ENCODE measurements around the gene KCTD15. TPM values are rescaled to one million over a fixed set of nuclear protein-coding genes. Genes with fewer than 3 reads are reported as not detected.

Gene KCTD15
- total RNA-seq, 1 donor from 2014 or later, result 11.0 TPM

DNA sequence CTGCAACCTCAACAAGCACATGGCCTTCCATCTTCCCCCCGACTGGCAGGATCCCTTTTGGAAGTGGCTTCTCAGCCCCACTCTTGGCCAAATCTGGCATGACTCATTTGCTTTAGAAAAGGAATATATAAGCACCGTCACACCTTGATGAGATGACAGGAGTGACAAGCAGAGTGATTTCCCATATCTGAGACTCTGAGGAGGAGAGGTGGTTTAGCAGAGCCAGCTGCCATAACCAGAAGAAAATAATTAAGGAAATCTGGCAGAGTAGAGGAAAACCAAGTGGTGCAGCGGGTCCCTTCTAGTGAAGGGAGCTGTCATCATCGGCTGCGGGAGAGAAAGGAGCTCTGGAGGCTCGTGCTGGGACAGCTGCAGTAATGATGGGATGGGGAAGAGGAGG lies 27.5 kb upstream of the KCTD15 start:
- intact Hi-C loops (cut with DNase I), result loop anchor here (10.0 kb wide), 1 partner anchor 534 kb away; no protein-coding TSS in a partner anchor
- no peak for ATAC-seq (ENCODE audit: poor library complexity)
- DNase-seq, result no peak

DNA sequence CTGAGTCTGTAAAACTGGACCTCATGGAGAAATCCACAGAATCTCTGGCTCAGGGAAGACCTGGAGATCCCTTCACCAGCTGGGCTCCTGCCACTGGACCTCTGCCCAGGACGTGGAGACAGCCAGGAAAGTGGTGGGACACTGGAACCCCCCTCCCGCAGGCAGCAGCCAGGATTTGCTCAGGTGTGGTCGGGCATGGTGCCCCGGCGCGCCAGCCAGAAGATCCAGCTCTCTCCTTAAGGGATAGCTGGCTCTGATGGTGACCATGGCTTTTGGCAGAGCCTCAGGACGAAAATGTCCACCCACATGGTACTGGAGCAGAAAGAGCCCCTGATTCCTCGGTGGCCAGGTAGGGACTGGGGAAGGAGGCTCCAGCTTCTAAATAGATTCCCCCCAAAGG lies 26.6 kb upstream of the KCTD15 start:
- intact Hi-C loops (cut with DNase I), result loop anchor here (2.0 kb wide), 1 partner anchor 339 kb away; no protein-coding TSS in a partner anchor
- DNase-seq (no peak), ATAC-seq (ENCODE audit: poor library complexity) (no peak)

DNA sequence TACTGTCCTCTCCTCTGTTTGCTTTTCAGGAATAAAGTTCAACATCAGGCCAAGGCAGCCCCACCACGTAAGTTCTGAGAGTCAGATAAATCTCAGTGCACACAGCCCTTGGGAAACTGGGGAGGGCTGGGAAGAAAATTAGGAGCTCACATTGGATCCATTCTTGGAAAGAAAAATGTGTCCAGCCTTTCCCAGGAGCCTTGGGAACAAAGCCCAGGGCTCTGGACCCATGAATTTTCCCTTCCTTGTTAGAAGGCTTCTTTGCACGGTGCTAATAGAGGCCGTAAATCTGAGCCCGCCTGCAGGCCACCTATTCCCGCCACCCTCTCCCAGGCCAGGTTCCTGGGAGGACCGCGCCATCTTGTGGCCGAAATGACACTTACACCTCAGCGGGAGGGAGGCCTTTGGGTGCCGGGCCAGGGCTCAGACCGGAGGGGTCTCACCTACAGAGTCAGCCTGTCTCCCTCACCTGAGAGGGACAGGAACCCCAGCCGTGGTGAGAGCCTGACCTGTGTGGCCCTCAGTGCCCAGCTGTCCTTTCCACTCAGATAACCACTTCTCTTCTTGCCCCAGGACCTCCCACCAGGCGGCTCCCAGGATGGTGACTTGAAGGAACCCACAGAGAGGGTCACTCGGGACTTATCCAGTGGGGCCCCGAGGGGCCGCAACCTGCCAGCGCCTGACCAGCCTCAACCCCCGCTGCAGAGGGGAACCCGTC lies 25.1 kb upstream of the KCTD15 start:
- peak; percentile 79 for DNase-seq
- ATAC-seq (ENCODE audit: poor library complexity), result peak; percentile 83
- intact Hi-C loops (cut with DNase I), result loop anchor here (2.0 kb wide), 1 partner anchor 341 kb away; no protein-coding TSS in a partner anchor

DNA sequence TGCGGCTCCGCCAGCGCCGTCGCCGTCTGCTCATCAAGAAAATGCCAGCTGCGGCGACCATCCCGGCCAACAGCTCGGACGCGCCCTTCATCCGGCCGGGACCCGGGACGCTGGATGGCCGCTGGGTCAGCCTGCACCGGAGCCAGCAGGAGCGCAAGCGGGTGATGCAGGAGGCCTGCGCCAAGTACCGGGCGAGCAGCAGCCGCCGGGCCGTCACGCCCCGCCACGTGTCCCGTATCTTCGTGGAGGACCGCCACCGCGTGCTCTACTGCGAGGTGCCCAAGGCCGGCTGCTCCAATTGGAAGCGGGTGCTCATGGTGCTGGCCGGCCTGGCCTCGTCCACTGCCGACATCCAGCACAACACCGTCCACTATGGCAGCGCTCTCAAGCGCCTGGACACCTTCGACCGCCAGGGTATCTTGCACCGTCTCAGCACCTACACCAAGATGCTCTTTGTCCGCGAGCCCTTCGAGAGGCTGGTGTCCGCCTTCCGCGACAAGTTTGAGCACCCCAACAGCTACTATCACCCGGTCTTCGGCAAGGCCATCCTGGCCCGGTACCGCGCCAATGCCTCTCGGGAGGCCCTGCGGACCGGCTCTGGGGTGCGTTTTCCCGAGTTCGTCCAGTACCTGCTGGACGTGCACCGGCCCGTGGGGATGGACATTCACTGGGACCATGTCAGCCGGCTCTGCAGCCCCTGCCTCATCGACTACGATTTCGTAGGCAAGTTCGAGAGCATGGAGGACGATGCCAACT lies 24.4 kb upstream of the KCTD15 start:
- intact Hi-C loops (cut with DNase I), result no loop called here
- DNase-seq, result peak; percentile 42
- ATAC-seq (ENCODE audit: poor library complexity), result no peak

DNA sequence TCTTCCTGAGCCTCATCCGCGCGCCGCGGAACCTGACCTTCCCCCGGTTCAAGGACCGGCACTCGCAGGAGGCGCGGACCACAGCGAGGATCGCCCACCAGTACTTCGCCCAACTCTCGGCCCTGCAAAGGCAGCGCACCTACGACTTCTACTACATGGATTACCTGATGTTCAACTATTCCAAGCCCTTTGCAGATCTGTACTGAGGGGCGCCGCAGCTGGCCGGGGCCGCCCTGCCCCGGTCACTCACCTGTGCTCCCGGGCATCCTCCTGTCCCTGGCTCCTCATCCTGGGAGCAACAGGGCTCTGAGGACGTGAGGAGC lies 23.9 kb upstream of the KCTD15 start:
- DNase-seq (peak; percentile 11), ATAC-seq (ENCODE audit: poor library complexity) (no peak)
- intact Hi-C loops (cut with DNase I), result no loop called here

DNA sequence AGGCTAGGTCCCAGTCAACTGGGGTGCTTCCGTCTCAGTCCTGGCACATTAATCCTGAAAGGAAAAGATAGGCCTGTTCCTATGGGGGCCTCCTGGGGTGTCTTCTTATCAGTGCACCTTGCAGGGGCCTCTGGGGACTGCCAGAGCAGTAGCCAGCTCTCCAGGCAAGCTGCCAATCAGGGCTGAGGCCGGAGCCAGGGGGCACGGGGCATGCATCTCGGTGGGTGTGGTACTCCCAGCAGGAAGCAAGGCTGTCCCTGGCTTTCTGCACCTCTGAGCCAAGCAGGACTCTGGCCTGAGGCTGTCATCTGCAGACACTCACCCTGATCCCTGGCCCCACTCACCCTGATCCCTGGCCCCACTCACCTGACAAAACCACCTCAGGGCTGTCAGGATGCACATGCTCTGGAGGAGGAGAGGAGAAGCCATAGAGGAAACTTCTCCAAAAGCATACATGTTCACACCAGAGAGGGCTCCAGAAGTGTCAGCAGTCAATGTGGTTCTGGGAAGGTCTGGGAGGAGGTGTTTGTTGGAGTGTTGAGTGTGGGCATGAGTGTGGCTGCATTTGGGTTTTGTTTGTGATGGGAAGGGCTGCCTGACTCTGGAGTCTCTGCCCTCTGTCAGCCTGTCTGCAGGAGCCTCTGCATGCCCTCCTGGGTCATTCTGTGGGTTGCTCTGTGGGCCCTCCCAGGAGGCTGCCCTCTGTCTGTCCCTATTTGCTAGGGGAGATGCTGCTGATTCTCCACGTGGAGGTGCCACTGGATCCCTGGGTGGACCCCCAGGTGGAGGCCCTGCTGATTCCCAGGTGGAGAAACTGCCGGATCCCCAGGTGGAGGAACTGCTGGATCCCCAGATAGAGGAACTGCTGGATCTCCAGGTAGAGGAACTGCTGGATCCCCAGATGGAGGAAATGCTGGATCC lies 22.7 kb upstream of the KCTD15 start:
- ATAC-seq (ENCODE audit: poor library complexity) (no peak), DNase-seq (no peak)
- intact Hi-C loops (cut with DNase I), result no loop called here

DNA sequence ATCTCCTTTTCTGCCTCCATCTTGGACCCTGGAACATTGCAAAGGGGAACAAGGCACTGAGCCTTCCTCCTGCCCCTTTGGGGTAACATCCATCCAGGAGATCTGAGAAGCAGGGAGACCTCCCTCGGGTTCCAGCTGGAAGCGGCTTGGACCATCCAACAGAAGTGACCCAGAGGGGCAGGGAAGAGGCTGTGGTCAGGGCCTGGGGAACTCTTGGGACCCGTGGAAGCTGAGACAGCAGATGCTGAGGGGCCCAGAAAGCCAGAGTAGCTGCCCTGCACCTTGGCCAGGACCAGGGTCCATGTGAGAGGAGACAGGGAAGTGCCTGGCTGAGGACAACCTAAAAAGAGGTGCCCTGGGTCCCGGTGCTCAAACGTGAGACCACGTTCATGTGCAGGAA lies 21.9 kb upstream of the KCTD15 start:
- intact Hi-C loops (cut with DNase I), result loop anchor here (5.0 kb wide), 1 partner anchor 373 kb away; no protein-coding TSS in a partner anchor
- ATAC-seq (ENCODE audit: poor library complexity), result no peak

DNA sequence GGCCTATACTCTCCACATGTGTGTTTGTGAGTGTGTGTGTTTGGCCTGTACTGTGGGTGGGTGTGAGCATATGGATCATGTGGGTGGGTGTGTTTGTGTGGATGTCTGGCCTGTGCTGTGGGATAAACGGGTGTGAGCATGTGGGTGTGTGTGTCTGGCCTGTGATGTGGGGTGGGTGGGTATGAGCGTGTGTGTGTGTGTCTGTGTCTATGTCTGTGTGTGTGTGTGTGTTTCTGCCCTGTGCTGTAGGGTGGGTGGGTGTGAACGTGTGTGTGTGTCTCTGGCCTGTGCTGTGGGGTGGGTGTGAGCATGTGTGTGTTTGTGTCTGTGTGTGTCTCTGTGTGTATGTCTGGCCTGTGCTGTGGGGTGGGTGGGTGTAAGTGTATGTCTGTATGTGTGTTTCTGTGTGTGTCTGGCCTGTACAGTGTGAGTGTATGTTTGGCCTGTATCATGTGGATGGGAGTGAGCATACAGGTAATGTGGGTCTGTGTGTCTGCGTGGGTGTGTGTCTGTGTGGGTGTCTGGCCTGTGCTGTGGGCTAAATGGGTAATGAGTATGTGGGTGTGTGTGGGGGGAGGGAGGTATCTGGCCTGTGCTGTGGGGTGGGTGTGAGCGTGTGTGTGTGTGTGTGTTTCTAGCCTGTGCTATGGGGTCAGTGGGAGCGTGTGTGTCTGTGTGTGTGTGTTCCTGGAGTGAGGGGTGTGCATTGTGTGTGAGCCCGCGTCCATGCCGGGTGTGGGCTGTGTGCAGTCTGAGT lies 20.8 kb upstream of the KCTD15 start:
- no peak for ATAC-seq (ENCODE audit: poor library complexity)
- intact Hi-C loops (cut with DNase I), result loop anchor here (5.0 kb wide), 1 partner anchor 371 kb away; no protein-coding TSS in a partner anchor

More for the DNA sequence above, 21.9 kb upstream of the KCTD15 start:
- DNase-seq, result no peak

DNA sequence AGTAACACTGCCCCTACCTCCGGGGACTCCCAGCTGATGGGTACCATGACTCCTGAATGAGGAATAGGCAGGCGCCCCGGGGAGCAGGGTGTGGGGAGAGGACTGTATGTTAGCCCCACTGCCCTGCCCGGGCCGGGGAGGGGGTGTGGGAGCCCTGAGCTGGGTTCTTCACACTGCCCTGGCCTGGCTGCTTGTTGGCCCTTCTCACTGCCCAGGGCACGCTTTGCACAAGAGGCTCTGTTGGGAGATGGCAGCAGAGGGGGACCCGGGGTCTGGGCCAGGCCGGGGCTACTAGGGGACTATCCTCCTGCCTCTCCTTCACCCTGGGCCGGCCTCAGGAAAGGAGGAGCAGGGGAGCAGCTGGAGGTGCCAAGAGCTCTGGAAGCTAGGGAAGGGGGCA lies 19.3 kb upstream of the KCTD15 start:
- DNase-seq (no peak), ATAC-seq (ENCODE audit: poor library complexity) (no peak)
- intact Hi-C loops (cut with DNase I), result loop anchor here (5.0 kb wide), 1 partner anchor 370 kb away; no protein-coding TSS in a partner anchor

More for the DNA sequence above, 20.8 kb upstream of the KCTD15 start:
- no peak for DNase-seq

DNA sequence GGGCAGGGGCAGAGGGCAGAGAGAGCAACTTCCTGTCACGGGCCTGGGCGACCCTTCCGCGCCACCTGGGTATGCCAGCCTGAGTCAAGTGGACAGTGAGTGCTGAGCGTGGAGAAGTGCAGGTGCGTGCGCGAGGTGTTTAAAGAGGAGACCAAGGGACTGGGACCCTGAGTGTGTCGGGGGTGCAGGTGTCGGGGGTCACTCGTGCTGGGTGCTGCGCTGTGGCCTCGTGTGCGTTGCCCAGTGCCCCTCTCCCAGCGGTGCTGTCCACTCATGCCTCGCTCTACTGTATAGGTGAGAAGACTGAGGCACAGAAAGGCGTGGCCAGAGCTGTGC lies 18.9 kb upstream of the KCTD15 start:
- DNase-seq (no peak), ATAC-seq (ENCODE audit: poor library complexity) (no peak)
- intact Hi-C loops (cut with DNase I), result loop anchor here (1.0 to 5.0 kb wide), 2 partner anchors 319 to 370 kb away; no protein-coding TSS in a partner anchor

DNA sequence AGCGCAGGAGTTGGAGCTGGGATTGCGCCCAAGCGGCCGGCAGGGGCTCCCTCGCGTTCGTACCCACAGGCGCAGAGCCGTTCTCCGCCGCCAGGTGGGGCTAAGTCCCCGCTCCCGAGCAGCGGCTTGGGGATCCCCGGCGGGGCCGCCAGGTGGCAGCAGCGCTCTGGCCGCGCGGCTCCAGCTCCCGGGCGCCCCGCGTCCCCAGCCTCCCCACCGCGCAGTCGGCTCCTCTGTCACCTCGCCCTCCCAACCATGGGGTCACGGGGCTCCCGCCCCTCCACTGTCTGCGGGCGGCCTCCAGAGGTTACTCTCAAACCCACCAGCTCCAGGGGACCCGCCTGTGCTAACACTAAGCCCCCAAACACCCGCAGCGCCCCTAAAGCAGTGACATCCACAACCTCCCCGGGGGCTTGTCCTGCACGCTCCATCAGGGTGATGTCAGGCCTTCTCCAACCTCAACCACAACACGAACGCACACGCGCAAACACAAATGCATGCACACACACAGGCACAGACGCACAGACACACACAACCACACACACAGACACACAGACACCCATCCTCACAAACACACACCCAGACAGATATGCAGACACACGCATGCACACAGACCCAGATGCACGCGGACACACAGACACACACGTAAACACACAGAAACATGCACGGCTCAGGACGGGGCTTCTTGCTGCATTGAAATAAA lies 18.4 kb upstream of the KCTD15 start:
- peak; percentile 97 for ATAC-seq (ENCODE audit: poor library complexity)
- peak; percentile 92 for DNase-seq
- intact Hi-C loops (cut with DNase I), result loop anchor here (1.0 to 5.0 kb wide), 2 partner anchors 318 to 369 kb away; no protein-coding TSS in a partner anchor

DNA sequence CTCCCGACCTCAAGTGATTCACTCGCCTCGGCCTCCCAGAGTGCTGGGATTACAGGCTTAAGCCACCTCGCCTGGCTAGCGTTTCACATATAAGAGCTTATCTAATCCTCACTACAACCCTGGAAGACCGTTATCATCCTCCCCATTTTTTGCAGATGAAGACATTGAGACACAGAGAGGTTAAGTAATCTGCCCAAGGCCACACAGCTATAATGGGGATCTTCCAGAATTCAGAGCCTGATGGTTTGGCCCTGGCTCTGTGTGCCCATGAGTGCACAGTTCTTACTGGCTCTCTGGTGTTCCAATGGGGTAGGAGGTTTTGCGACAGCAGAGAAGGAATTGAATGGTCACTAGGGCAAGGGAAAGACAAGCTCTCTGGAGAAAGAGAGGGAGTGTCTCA lies 16.8 kb upstream of the KCTD15 start:
- no peak for ATAC-seq (ENCODE audit: poor library complexity)
- intact Hi-C loops (cut with DNase I), result loop anchor here (5.0 kb wide), 2 partner anchors 222 to 367 kb away; no protein-coding TSS in a partner anchor

DNA sequence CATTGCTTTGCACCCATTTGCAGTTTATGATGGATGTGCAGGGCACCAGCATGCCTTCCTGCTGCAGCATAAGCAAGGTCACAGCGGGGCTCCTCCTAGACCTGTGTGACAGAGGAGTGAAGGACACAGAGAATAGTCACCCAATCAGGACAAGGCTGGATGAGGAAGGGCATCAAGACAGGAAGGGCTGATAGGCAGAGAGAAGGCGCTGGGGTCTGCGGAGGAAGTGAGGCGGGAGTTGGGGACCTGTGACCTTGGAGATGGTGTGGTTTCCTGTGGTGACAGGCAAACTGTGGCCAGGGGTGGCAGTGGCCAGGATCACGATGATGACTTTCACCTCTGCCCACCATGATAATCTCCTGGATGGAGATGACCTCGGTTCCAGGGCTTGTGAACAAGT lies 16.4 kb upstream of the KCTD15 start:
- DNase-seq, result no peak
- intact Hi-C loops (cut with DNase I), result loop anchor here (5.0 kb wide), 1 partner anchor 222 kb away; no protein-coding TSS in a partner anchor
- no peak for ATAC-seq (ENCODE audit: poor library complexity)

More for the DNA sequence above, 16.8 kb upstream of the KCTD15 start:
- DNase-seq, result no peak

DNA sequence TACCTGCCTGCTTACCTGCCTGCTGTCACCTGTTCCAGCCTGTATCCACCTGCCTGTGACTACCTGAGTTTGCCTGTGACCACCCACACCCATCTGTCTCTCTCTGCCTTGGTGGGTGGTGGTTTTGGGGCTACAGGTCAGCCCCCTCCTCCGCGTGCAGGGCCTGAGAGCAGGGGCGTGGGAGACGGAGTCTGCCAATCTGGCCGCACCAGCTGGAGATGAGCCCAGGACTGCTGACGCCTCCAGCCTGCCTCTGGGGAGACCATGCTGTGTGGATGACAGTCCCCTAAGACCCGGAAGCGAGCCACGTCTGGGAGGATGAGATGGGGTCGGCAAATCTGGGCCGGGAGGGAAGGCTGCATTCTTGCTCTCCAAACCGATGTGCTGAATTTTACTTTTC lies 15.9 kb upstream of the KCTD15 start:
- DNase-seq, result no peak
- intact Hi-C loops (cut with DNase I), result loop anchor here (5.0 kb wide), 1 partner anchor 222 kb away; no protein-coding TSS in a partner anchor
- no peak for ATAC-seq (ENCODE audit: poor library complexity)

DNA sequence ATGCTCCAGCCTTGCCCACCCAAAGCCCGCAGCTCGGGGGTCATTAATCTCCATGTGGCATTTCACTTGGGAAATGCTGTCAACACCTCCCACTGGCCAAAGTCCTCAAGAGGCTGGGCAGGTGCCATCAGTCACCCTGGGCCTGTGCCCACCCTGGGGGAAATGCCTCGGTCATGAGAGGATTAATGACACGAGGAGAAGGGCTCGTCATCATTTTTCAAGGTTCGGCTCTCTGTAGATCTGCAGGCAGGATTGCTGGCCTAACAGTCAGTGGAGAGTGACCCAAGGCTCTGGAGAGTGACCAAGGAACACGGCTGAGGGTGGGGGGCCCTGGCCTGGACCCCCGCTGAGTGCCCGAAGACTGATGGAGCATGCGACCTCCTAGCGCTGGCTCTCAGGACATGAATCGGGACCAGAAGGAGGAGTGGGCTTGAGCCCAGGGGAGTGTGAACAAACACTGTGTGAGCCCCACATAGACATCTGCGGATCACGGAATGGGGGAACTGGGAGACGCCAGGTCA lies 15.2 kb upstream of the KCTD15 start:
- ATAC-seq (ENCODE audit: poor library complexity), result no peak
- intact Hi-C loops (cut with DNase I), result loop anchor here (5.0 kb wide), 1 partner anchor 221 kb away; no protein-coding TSS in a partner anchor
- DNase-seq, result no peak

DNA sequence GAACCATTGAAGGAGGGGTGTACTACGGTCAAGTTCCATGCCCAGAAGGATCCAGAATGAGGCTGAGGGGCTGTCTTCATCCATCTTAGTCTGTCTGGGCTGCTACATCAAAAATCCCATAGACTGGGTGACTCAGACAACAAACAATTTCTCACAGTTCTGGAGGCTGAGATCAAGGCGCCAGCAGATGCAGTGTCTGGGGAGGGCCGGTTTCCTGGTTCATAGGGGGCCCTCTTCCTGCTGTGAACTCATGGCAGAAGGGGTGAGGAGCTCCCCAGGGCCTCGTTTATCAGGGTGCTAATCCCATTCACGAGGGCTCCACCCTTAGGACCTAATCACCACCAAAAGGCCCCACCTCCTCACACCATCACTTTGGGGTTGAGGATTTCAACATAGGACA lies 14.7 kb upstream of the KCTD15 start:
- DNase-seq, result no peak
- ATAC-seq (ENCODE audit: poor library complexity), result no peak
- intact Hi-C loops (cut with DNase I), result loop anchor here (5.0 kb wide), 1 partner anchor 220 kb away; no protein-coding TSS in a partner anchor

DNA sequence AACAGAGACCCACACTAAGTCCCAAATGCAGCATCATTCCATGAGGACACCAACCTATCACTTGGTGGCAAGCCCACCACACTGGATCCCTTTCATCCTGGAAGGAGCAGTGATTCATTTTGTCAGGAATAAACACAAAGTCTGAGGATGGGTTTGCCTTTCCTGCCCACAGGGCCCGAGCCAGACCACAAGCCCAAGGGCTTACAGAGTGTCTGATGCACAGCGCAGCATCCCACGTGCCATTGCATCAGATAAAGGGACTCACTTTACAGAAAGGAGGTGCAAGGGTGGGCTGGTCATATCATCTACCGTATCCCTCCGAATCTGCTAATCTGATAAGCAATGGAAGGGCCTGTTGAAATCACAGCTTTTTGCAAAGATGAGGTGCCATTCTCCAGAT lies 12.2 kb upstream of the KCTD15 start:
- no peak for ATAC-seq (ENCODE audit: poor library complexity)

More for the DNA sequence above, 12.2 kb upstream of the KCTD15 start:
- intact Hi-C loops (cut with DNase I), result loop anchor here (5.0 kb wide), 1 partner anchor 218 kb away; no protein-coding TSS in a partner anchor
- DNase-seq, result no peak
